ENCODE measurements around the gene CD36.

GRCh38 chr7:80666376-80666775, 27.9 kb downstream of the CD36 start:
- TF ChIP-seq, protein P1, sequence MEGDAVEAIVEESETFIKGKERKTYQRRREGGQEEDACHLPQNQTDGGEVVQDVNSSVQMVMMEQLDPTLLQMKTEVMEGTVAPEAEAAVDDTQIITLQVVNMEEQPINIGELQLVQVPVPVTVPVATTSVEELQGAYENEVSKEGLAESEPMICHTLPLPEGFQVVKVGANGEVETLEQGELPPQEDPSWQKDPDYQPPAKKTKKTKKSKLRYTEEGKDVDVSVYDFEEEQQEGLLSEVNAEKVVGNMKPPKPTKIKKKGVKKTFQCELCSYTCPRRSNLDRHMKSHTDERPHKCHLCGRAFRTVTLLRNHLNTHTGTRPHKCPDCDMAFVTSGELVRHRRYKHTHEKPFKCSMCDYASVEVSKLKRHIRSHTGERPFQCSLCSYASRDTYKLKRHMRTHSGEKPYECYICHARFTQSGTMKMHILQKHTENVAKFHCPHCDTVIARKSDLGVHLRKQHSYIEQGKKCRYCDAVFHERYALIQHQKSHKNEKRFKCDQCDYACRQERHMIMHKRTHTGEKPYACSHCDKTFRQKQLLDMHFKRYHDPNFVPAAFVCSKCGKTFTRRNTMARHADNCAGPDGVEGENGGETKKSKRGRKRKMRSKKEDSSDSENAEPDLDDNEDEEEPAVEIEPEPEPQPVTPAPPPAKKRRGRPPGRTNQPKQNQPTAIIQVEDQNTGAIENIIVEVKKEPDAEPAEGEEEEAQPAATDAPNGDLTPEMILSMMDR (IDR thresholded peaks at IDR 0.05), result no peak
- TF ChIP-seq POLR2AphosphoS5 (IDR thresholded peaks at IDR 0.05) (no peak), EP300 (IDR thresholded peaks at IDR 0.05) (no peak)

Data from upper lobe of left lung (tissue), 4 donors.